HUDEP-2 (cell line): ENCODE data around the gene ARL14EP.

Source experiments
- DNase-seq, 76 experiments: peaks; one replicate each; lab custom pipeline; 2025; ENCODE audit not compliant: unreplicated experiment in 76 of 76; lab: John Stamatoyannopoulos, UW

The ARL14EP gene

GRCh38 chr11:30326114-30326778 lies 3.3 kb downstream of the ARL14EP start:
- no peak for DNase-seq

GRCh38 chr11:30326906-30327305 lies 4.0 kb downstream of the ARL14EP start:
- DNase-seq, result no peak

- no peak for DNase-seq
Measured at GRCh38 chr11:30328681-30329080, 5.8 kb downstream of the ARL14EP start.

- no peak for DNase-seq
Measured at GRCh38 chr11:30329150-30329940, 6.4 kb downstream of the ARL14EP start.

GRCh38 chr11:30333405-30333804 lies 10.5 kb downstream of the ARL14EP start:
- peak in 1 of 76 experiments; percentile 4 for DNase-seq

- no peak for DNase-seq
Measured at GRCh38 chr11:30342736-30343166, 19.8 kb downstream of the ARL14EP start.

GRCh38 chr11:30344085-30344484 lies 21.2 kb downstream of the ARL14EP start:
- DNase-seq, result no peak

- DNase-seq, result no peak
Measured at GRCh38 chr11:30345644-30346043, 22.7 kb downstream of the ARL14EP start.

GRCh38 chr11:30346068-30346688 lies 23.3 kb downstream of the ARL14EP start:
- DNase-seq, result peak in 29 of 76 experiments; percentile 3 to 58 (median 34)

- DNase-seq, result no peak
Measured at GRCh38 chr11:30348035-30348434, 25.1 kb downstream of the ARL14EP start.

GRCh38 chr11:30349885-30350284 lies 27.0 kb downstream of the ARL14EP start:
- DNase-seq, result no peak

- no peak for DNase-seq
Measured at GRCh38 chr11:30350384-30350783, 27.5 kb downstream of the ARL14EP start.

GRCh38 chr11:30351061-30351460 lies 28.2 kb downstream of the ARL14EP start:
- DNase-seq, result no peak

- no peak for DNase-seq
Measured at GRCh38 chr11:30356391-30356790, 33.5 kb downstream of the ARL14EP start.

GRCh38 chr11:30357872-30358271 lies 35.0 kb downstream of the ARL14EP start:
- DNase-seq, result no peak

- no peak for DNase-seq
Measured at GRCh38 chr11:30358536-30358935, 35.6 kb downstream of the ARL14EP start.

- no peak for DNase-seq
Measured at GRCh38 chr11:30360741-30361140, 37.8 kb downstream of the ARL14EP start.

- DNase-seq, result no peak
Measured at GRCh38 chr11:30364139-30364836, 41.4 kb downstream of the ARL14EP start.

- DNase-seq, result no peak
Measured at GRCh38 chr11:30364837-30365482, 42.1 kb downstream of the ARL14EP start.

- no peak for DNase-seq
Measured at GRCh38 chr11:30365793-30366517, 43.1 kb downstream of the ARL14EP start.
